Endodermal cell (in vitro differentiated cells): ENCODE data around the gene CHAD. TPM values are rescaled to one million over a fixed set of nuclear protein-coding genes. Genes with fewer than 3 reads are reported as not detected.

Experiments used
- DNase-seq: peaks from one replicate; pipeline ENCODE4 v3.0.0-alpha.2; 2017
- H3K27ac ChIP-seq: 2 replicates; pipeline ENCODE4 v1.5.1; 2013; ENCODE audit warnings: mild to moderate bottlenecking, low read depth, low read length, moderate library complexity
- H3K27me3 ChIP-seq: 2 replicates; pipeline ENCODE4 v1.6.1; 2013; ENCODE audit warnings: mild to moderate bottlenecking, low read length, moderate library complexity; ENCODE audit not compliant: insufficient read depth, control insufficient read depth, poor library complexity, severe bottlenecking
- H3K36me3 ChIP-seq: 2 replicates; pipeline ENCODE4 v1.7.0; 2013; ENCODE audit warnings: mild to moderate bottlenecking, low read length, moderate library complexity; ENCODE audit not compliant: control insufficient read depth, insufficient read depth
- H3K4me1 ChIP-seq: one replicate; pipeline ENCODE4 v1.7.0; 2013; ENCODE audit warnings: low read length; ENCODE audit not compliant: control insufficient read depth, insufficient read depth
- H3K4me3 ChIP-seq: 2 replicates; pipeline ENCODE4 v1.5.1; 2013; ENCODE audit warnings: mild to moderate bottlenecking, low read length, moderate library complexity
- H3K9ac ChIP-seq: 2 replicates; pipeline ENCODE4 v1.6.1; 2013; ENCODE audit warnings: mild to moderate bottlenecking, low read length, moderate library complexity; ENCODE audit not compliant: poor library complexity, severe bottlenecking; ENCODE audit errors: extremely low read depth
- H3K9me3 ChIP-seq: 2 replicates; pipeline ENCODE4 v1.6.1; 2013; ENCODE audit warnings: mild to moderate bottlenecking, low read length, moderate library complexity; ENCODE audit not compliant: control insufficient read depth
- H3K27ac Mint-ChIP-seq: 2 replicates; pipeline ENCODE4 v1.8.0; 2020; ENCODE audit warnings: mixed read lengths
- H3K27me3 Mint-ChIP-seq: 2 replicates; pipeline ENCODE4 v1.8.0; 2021; ENCODE audit warnings: mild to moderate bottlenecking, mixed read lengths; ENCODE audit not compliant: insufficient read depth
- H3K36me3 Mint-ChIP-seq: 2 replicates; pipeline ENCODE4 v1.8.0; 2020; ENCODE audit warnings: low read depth, mixed read lengths
- H3K4me1 Mint-ChIP-seq: 2 replicates; pipeline ENCODE4 v1.8.0; 2020; ENCODE audit warnings: mixed read lengths
- H3K4me3 Mint-ChIP-seq: 2 replicates; pipeline ENCODE4 v1.8.0; 2020; ENCODE audit warnings: mild to moderate bottlenecking, moderate library complexity, mixed read lengths
- H3K9me3 Mint-ChIP-seq: 2 replicates; pipeline ENCODE4 v1.8.0; 2020; ENCODE audit warnings: mild to moderate bottlenecking, mixed read lengths
- WGBS, 2 experiments: methylation state at CpG; one replicate each; pipeline versions ENCODE4 v1.1.5 to v1.1.7; 2013; ENCODE audit warnings: missing lambda C conversion rate in 2 of 2, mixed read lengths in 1 of 2; ENCODE audit not compliant: insufficient coverage in 1 of 2, insufficient read length in 1 of 2; 5-methylcytosine and 5-hydroxymethylcytosine counted together
- total RNA-seq, 2 donors: library from RNA; stranded (reverse); fragmentation: NEBNext Ultra II Directional in 1 of 2; extraction: Animal tissue kit (Norgen Biotek cat#: 25700) in 1 of 2; gene quantifications; 2 replicates in 1 of 2; 3 replicates in 1 of 2; pipeline ENCODE4 v1.2.1, GENCODE V29; 2021
- TF ChIP-seq, protein P1 (sequence below): fragments of 200-600 bp; sonication (generic); conservative IDR thresholded peaks from 2 replicates; pipeline ENCODE4 v1.5.0; 2021; ENCODE audit warnings: antibody characterized with exemption, mild to moderate bottlenecking

CHAD gene
- total RNA-seq, 2 donors from 2014 or later, result 0.15 TPM; not detected in 1

- Mint-ChIP-seq H3K9me3 (no peaks in the 10 kb centered on the region), H3K4me3 (no peak overlapping the region), H3K27me3 (no peaks in the 10 kb centered on the region), H3K36me3 (no peaks in the 10 kb centered on the region), H3K4me1 (no peaks in the 10 kb centered on the region), H3K27ac (no peak overlapping the region)
- H3K4me3 ChIP-seq, result no peak overlapping the region
- no peaks in the 10 kb centered on the region for H3K27me3 ChIP-seq
- H3K9ac ChIP-seq, result no peak overlapping the region
- no peaks in the 10 kb centered on the region for H3K4me1 ChIP-seq
- H3K36me3 ChIP-seq, result no peaks in the 10 kb centered on the region
- TF ChIP-seq, protein P1, sequence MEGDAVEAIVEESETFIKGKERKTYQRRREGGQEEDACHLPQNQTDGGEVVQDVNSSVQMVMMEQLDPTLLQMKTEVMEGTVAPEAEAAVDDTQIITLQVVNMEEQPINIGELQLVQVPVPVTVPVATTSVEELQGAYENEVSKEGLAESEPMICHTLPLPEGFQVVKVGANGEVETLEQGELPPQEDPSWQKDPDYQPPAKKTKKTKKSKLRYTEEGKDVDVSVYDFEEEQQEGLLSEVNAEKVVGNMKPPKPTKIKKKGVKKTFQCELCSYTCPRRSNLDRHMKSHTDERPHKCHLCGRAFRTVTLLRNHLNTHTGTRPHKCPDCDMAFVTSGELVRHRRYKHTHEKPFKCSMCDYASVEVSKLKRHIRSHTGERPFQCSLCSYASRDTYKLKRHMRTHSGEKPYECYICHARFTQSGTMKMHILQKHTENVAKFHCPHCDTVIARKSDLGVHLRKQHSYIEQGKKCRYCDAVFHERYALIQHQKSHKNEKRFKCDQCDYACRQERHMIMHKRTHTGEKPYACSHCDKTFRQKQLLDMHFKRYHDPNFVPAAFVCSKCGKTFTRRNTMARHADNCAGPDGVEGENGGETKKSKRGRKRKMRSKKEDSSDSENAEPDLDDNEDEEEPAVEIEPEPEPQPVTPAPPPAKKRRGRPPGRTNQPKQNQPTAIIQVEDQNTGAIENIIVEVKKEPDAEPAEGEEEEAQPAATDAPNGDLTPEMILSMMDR, result no peak
- H3K27ac ChIP-seq, result no peak overlapping the region
- WGBS, 2 experiments, result 77% methylated on average over 3 of the region's 3 CpGs; no CpG with 5 or more reads in 1 of the 2 experiments
- peak; percentile 42 for DNase-seq
- no peaks in the 10 kb centered on the region for H3K9me3 ChIP-seq
Observed at GRCh38 chr17:50493744-50494143, 25.1 kb upstream of the CHAD start.

DNA sequence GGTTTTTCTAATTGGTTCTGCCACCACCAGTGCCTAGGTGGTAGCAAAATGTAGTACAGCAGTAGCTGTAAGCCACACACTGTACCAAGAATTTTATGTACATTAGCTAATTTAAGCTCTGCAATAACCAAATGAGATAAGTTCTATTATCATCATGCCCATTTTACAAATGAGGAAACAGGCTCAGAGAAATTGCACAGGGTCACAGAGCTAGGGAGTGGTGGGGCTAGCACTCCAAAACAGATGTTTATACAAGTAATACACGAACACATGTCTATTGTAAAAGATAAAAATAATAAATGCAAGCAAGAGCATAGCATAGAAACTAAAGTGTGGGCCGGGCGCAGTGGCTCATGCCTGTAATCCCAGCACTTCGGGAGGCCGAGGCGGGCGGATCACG, 23.5 kb upstream of the CHAD start:
- DNase-seq, result no peak
- Histone ChIP-seq H3K9me3 (no peaks in the 10 kb centered on the region), H3K4me3 (no peak overlapping the region), H3K27ac (no peak overlapping the region), H3K9ac (no peak overlapping the region), H3K27me3 (no peaks in the 10 kb centered on the region), H3K36me3 (no peaks in the 10 kb centered on the region), H3K4me1 (no peaks in the 10 kb centered on the region)
- Mint-ChIP-seq H3K9me3 (no peaks in the 10 kb centered on the region), H3K27me3 (no peaks in the 10 kb centered on the region), H3K4me3 (no peak overlapping the region), H3K4me1 (no peaks in the 10 kb centered on the region), H3K36me3 (no peaks in the 10 kb centered on the region), H3K27ac (no peak overlapping the region)
- WGBS, 2 experiments, result 100% methylated on average over 5 of the region's 8 CpGs; no CpG with 5 or more reads in 1 of the 2 experiments
- TF ChIP-seq, protein P1, result no peak

GRCh38 chr17:50491505-50491904, 22.8 kb upstream of the CHAD start:
- no peak overlapping the region for H3K27ac ChIP-seq
- H3K36me3 Mint-ChIP-seq, result no peaks in the 10 kb centered on the region
- H3K9ac ChIP-seq, result no peak overlapping the region
- H3K4me1 Mint-ChIP-seq, result no peaks in the 10 kb centered on the region
- DNase-seq, result no peak
- no peaks in the 10 kb centered on the region for H3K9me3 Mint-ChIP-seq
- no peaks in the 10 kb centered on the region for H3K27me3 ChIP-seq
- no peaks in the 10 kb centered on the region for H3K27me3 Mint-ChIP-seq
- H3K27ac Mint-ChIP-seq, result no peak overlapping the region
- H3K36me3 ChIP-seq, result no peaks in the 10 kb centered on the region
- H3K4me3 ChIP-seq, result no peak overlapping the region
- H3K9me3 ChIP-seq, result no peaks in the 10 kb centered on the region
- no peaks in the 10 kb centered on the region for H3K4me1 ChIP-seq
- no peak overlapping the region for H3K4me3 Mint-ChIP-seq
- 83% methylated on average over 1 of the region's 1 CpG; no CpG with 5 or more reads in 1 of the 2 experiments for WGBS, 2 experiments
- TF ChIP-seq, protein P1, result no peak
